Stimulated activated CD4-positive, alpha-beta T cell treated with anti-CD3 and anti-CD28 coated beads, TNF-alpha, amount 100 ng/mL, for 24 hours (primary cell): ENCODE results near the gene SULT6B1.

Experiments
- DNase-seq, 3 experiments: peaks; one replicate each; pipeline ENCODE4 v3.0.0-alpha.2; 2020; ENCODE audit warnings: low read depth in 3 of 3

Gene SULT6B1

GRCh38 chr2:37153224-37153623 is 35.2 kb downstream of the SULT6B1 start:
- no peak for DNase-seq

DNA sequence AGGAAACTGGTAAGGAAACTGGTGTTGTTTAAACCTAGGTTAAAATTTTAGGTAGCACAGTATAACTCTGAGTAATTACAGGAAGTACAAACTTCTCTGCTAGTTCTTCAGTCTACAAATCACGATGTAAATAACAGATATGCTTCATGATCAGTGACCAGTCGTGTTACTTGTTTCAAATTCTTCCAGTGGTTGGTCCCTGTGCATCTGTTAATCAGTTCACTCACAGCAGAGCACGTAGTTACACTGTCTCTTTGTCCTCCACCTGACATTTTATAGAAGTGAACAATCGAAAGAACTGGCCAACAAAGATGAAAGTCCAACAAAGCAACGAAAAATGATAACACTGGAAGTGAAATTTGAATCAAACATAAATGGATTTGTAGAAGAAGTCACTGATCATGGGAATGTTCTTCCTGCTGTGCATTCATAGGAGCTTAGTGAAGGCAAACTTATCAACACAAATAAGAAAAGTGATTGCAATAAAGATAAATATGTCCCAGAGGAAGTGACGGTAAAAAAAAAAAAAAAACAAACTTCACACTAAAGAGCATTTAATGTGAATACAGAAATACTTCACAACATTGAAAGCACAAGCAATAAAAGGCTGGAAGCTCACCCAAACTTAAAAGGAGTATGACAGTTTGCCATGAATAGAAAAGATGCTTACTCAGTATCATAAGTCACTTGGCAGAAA is 38.7 kb downstream of the SULT6B1 start:
- no peak for DNase-seq

DNA sequence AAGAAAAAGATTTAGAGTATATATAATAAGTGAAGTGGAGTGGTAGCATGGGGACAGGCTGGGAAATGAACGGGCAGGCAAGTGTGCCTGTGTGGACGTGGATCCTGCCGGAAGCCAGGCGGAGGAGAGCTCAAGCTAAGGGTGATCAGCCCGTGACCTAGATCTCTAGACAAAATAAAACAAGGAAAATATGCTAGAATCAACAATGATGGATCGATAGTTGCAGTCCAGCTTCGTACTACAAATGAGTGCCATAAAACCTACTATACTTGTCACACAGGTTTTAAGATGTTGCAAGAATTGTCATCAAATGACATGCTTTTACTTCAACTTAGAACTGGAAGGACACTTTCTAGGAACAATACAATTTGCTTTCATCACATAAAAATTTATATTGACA is 40.1 kb downstream of the SULT6B1 start:
- DNase-seq, result no peak

GRCh38 chr2:37146062-37146461 is 42.4 kb downstream of the SULT6B1 start:
- DNase-seq, result no peak

DNA sequence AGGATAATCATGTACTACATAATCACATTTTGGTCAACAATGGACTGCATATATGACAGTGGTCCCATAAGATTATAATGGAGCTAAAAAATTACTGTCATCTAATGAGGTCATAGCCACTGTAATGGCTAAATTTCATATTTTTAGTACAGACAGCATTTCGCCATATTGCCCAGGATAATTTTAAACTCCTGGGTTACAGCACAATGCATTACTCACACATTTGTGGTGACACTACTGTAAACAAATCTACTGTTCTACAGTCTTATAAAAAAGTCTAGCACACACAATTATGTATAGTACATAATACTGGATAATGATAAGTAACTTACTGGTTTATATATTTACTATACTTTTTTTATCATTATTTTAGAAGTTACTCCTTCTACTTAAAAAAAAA is 44.5 kb downstream of the SULT6B1 start:
- DNase-seq, result no peak

DNA sequence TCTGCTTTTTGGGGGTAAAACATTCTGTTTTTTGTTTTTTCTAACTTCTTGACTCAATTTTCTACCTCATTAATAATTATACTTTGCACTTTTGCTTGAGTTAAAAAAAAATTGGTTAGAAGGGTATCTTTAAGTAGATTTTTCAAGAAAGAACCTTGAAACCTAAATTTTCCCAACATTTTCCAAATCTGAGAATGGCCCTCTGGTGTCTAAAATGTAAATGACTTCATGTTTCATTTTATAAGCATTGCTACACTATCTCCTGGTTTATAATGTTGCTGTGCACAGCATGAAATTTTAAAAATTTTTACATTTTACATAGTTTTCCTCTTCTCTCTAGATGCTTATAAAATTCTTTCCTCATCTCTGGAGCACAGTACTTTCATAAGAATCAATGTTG is 45.9 kb downstream of the SULT6B1 start:
- no peak for DNase-seq

- no peak for DNase-seq
Observed at GRCh38 chr2:37132914-37133313, 55.6 kb downstream of the SULT6B1 start.

DNA sequence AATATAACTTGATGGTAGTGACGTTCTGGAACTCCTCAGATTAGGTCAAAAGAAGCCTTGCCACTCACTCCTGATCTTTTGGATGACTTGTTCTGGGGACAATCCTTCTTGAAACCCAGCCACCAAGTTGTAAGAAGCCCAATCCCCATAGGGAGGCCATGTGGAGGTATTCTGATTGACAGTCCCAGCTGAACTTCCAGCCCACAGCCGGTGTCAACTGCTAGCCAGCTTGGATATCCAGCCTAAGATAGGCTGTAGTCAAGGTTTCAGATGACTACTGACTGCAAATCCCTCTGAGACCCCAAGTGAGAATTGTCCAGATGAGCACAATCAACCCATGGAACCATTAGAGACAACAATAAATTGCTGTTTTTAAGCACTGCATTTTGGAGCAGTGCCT is 63.1 kb downstream of the SULT6B1 start:
- no peak for DNase-seq

- no peak for DNase-seq
Observed at GRCh38 chr2:37119157-37119556, 69.3 kb downstream of the SULT6B1 start.
